ENCODE measurements around the gene CRELD1. TPM values are rescaled to one million over a fixed set of nuclear protein-coding genes. Genes with fewer than 3 reads are reported as not detected.
A peak's percentile ranks its signal among the peaks of the same experiment; 100 is the strongest.

CRELD1 gene
- total and polyA plus RNA-seq, 9 of the 15 experiments (the other 6 are each of a cell fraction or from before 2014, with no cell fraction given): 3.3 to 25.8 (median 16.5) TPM

- TF ChIP-seq MLLT1 (IDR thresholded peaks at IDR 0.05) (peak in 1 of 2 experiments; percentile 68; a peak in 2 of 4 replicates), ZBTB40 (IDR thresholded peaks at IDR 0.05) (peak; percentile 31; the same call in 1 of the 2 replicates), ZBTB40 (CRISPR knock-in tag; IDR thresholded peaks at IDR 0.05) (no peak), MAX (CRISPR knock-in tag; IDR thresholded peaks at IDR 0.05) (peak; percentile 53; the same call in 1 of the 2 replicates), SMARCE1 (IDR thresholded peaks at IDR 0.05) (peak; percentile 75; the same call in 1 of the 2 replicates), CHAMP1 (IDR thresholded peaks at IDR 0.05) (0 out of 2 replicates have a peak, but pooled peaks have one; percentile 16), ESRRA (IDR thresholded peaks at IDR 0.05; ENCODE audit: borderline replicate concordance, low read depth) (peak; percentile 86; the same call in 1 of the 2 replicates), AFF1 (IDR thresholded peaks at IDR 0.05; ENCODE audit: low read depth in 1 of 2, partially characterized antibody in 2 of 2) (peak in 1 of 2 experiments; percentile 19)
Measured at GRCh38 chr3:9912294-9912935, 21.2 kb upstream of the CRELD1 start (continued).
